Measurements from ENCODE around the gene CACNG6. TPM values are rescaled to one million over a fixed set of nuclear protein-coding genes. Genes with fewer than 3 reads are reported as not detected.

The CACNG6 gene
- total and polyA plus RNA-seq, 5 donors = not detected

GRCh38 chr19:53971673-53972072 lies 19.8 kb upstream of the CACNG6 start:
- no peak overlapping the region for H3K4me3 ChIP-seq (ENCODE audit: low read length)
- DNase-seq (peak in 1 of 3 donors; percentile 18), ATAC-seq (no peak)
- no peaks in the 10 kb centered on the region for H3K4me1 ChIP-seq (ENCODE audit: control insufficient read depth, insufficient read depth, low read length)
- H3K9me3 ChIP-seq (ENCODE audit: control insufficient read depth, low read length) = no peaks in the 10 kb centered on the region
- H3K27me3 ChIP-seq (ENCODE audit: control insufficient read depth, insufficient read depth) = no peaks in the 10 kb centered on the region
- WGBS = 56% methylated on average over 10 of the region's 10 CpGs
- no peak overlapping the region for H3K27ac ChIP-seq (ENCODE audit: low read length)
- intact Hi-C loops (cut with DNase I) = no loop called here

- H3K9me3 ChIP-seq (ENCODE audit: control insufficient read depth, low read length) = no peaks in the 10 kb centered on the region
- H3K27ac ChIP-seq (ENCODE audit: low read length) = no peak overlapping the region
- DNase-seq (peak; percentile 77 to 87 (median 78)), ATAC-seq (peak; percentile 71 to 77)
- no peaks in the 10 kb centered on the region for H3K27me3 ChIP-seq (ENCODE audit: control insufficient read depth, insufficient read depth)
- peak overlapping the region; percentile 39 for H3K4me3 ChIP-seq (ENCODE audit: low read length)
- WGBS = 5% methylated on average over 9 of the region's 9 CpGs
- intact Hi-C loops (cut with DNase I) = no loop called here
- H3K4me1 ChIP-seq (ENCODE audit: control insufficient read depth, insufficient read depth, low read length) = no peaks in the 10 kb centered on the region
These were observed 13.9 kb upstream of the CACNG6 start for GRCh38 chr19:53977429-53977990.

DNA sequence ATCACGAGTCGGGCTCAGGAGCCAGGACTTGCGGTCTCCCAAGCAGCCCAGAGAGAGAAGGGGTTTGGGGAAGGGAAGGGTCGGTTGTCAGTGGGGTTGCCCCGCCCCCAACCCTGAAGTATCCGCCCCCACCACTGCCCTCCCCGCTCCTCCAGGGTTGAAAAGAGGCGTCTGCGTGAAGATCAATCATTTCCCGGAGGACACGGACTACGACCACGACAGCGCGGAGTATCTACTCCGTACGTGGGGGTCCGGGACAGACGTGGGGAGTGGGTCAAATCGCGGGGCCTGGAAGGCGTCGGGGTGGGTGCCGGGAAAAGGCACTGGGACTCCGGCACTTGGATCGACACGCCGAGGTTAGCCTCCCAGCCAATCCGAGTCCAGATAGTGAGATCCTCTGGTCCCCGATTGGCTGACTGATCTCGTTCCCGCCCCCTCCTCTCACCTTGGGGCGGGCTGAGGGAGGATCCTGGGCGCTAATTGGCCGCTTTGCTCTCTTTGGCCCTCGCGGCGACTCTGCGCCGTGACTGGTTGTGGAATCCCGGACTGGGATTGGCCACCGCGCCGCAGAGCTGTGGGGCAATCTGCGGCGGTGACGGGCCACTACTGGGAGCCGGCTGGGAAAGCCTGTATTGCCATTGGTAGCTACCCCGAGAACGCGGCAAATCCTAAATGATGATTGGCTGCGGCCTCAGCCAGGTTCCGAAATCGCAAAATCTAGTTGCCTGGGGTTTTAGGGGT lies 13.3 kb upstream of the CACNG6 start:
- intact Hi-C loops (cut with DNase I) = no loop called here
- H3K4me3 ChIP-seq (ENCODE audit: low read length) = peak overlapping the region; percentile 39
- WGBS = 4% methylated on average over 54 of the region's 54 CpGs
- no peak overlapping the region for H3K27ac ChIP-seq (ENCODE audit: low read length)
- H3K27me3 ChIP-seq (ENCODE audit: control insufficient read depth, insufficient read depth) = no peaks in the 10 kb centered on the region
- ATAC-seq = peak; percentile 30 to 45
- H3K9me3 ChIP-seq (ENCODE audit: control insufficient read depth, low read length) = no peaks in the 10 kb centered on the region
- DNase-seq = peak; percentile 73 to 86 (median 79)
- no peaks in the 10 kb centered on the region for H3K4me1 ChIP-seq (ENCODE audit: control insufficient read depth, insufficient read depth, low read length)

DNA sequence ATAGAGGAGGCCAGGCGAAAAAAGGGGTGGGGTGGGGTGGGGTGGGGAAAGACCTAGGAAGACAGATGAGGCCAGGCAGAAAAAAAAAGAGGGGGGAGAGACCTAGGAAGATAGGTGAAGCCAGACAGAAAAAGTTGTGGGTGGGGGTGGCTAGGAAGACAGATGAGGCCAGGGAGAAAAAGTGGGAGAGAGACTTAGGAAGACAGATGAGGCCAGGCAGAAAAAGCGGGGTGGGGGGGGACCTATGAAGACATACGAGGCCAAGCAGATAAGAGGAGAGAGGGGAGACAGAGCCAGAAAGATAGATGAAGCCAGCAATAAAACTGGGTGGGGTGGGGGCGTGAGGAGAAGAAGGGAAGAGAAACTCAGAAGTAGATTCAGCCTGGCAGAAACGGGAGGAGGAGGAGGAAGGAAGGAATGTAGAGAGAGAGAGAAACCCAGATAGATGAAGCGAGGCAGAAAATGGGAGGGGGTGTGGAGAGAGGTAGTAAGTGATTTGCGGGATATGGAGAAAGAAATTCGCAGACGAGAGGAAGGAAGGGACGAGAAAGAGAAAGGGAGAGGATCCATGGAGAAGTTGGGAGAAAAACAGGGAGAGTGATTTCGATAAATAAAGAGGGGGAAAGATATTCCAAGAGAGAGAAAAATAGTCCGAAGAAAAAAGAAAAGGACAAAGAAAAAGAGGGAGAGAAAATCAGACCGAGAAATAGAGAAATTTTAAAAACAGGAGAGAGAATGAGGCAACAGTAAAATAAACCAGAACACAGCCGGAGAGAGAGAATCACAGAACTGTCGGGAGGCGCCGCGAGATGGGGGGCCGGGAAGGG lies 12.2 kb upstream of the CACNG6 start:
- no peak for ATAC-seq
- 4% methylated on average over 19 of the region's 19 CpGs for WGBS
- Histone ChIP-seq H3K4me1 (ENCODE audit: control insufficient read depth, insufficient read depth, low read length) (no peaks in the 10 kb centered on the region), H3K9me3 (ENCODE audit: control insufficient read depth, low read length) (no peaks in the 10 kb centered on the region), H3K4me3 (ENCODE audit: low read length) (no peak overlapping the region), H3K27me3 (ENCODE audit: control insufficient read depth, insufficient read depth) (no peaks in the 10 kb centered on the region), H3K27ac (ENCODE audit: low read length) (no peak overlapping the region)
- intact Hi-C loops (cut with DNase I) = no loop called here
- no peak for DNase-seq

- no peaks in the 10 kb centered on the region for H3K4me1 ChIP-seq (ENCODE audit: control insufficient read depth, insufficient read depth, low read length)
- no peak overlapping the region for H3K4me3 ChIP-seq (ENCODE audit: low read length)
- H3K27me3 ChIP-seq (ENCODE audit: control insufficient read depth, insufficient read depth) = no peaks in the 10 kb centered on the region
- ATAC-seq = peak; percentile 24 to 74
- intact Hi-C loops (cut with DNase I) = no loop called here
- no peaks in the 10 kb centered on the region for H3K9me3 ChIP-seq (ENCODE audit: control insufficient read depth, low read length)
- peak in 1 of 3 donors; percentile 55 for DNase-seq
- WGBS = 24% methylated on average over 20 of the region's 20 CpGs
- no peak overlapping the region for H3K27ac ChIP-seq (ENCODE audit: low read length)
These were observed 10.7 kb upstream of the CACNG6 start for GRCh38 chr19:53980539-53981375.

GRCh38 chr19:53981376-53981951 lies 10.0 kb upstream of the CACNG6 start:
- 70% methylated on average over 13 of the region's 13 CpGs for WGBS
- H3K4me3 ChIP-seq (ENCODE audit: low read length) = no peak overlapping the region

DNA sequence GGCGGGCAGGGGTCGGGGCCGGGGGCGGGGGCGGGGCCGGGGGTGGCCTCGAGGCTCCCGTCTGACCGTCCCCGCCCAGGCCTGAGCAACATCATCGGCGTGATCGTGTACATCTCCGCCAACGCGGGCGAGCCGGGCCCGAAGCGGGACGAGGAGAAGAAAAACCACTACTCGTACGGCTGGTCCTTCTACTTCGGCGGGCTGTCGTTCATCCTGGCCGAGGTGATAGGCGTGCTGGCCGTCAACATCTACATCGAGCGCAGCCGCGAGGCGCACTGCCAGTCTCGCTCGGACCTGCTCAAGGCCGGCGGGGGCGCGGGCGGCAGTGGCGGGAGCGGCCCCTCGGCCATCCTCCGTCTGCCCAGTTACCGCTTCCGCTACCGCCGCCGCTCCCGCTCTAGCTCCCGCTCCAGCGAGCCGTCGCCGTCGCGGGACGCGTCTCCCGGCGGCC lies 9.4 kb upstream of the CACNG6 start:
- DNase-seq (peak in 1 of 3 donors; percentile 70), ATAC-seq (no peak)
- Histone ChIP-seq H3K27ac (ENCODE audit: low read length) (no peak overlapping the region), H3K9me3 (ENCODE audit: control insufficient read depth, low read length) (no peaks in the 10 kb centered on the region), H3K27me3 (ENCODE audit: control insufficient read depth, insufficient read depth) (no peaks in the 10 kb centered on the region), H3K4me3 (ENCODE audit: low read length) (peak overlapping the region; percentile 60), H3K4me1 (ENCODE audit: control insufficient read depth, insufficient read depth, low read length) (no peaks in the 10 kb centered on the region)
- WGBS = 6% methylated on average over 62 of the region's 62 CpGs
- intact Hi-C loops (cut with DNase I) = no loop called here

More at GRCh38 chr19:53981376-53981951, 10.0 kb upstream of the CACNG6 start:
- ATAC-seq (peak; percentile 2 to 29), DNase-seq (no peak)
- no peaks in the 10 kb centered on the region for H3K9me3 ChIP-seq (ENCODE audit: control insufficient read depth, low read length)
- no peaks in the 10 kb centered on the region for H3K27me3 ChIP-seq (ENCODE audit: control insufficient read depth, insufficient read depth)
- no peak overlapping the region for H3K27ac ChIP-seq (ENCODE audit: low read length)
- H3K4me1 ChIP-seq (ENCODE audit: control insufficient read depth, insufficient read depth, low read length) = no peaks in the 10 kb centered on the region
- intact Hi-C loops (cut with DNase I) = no loop called here

DNA sequence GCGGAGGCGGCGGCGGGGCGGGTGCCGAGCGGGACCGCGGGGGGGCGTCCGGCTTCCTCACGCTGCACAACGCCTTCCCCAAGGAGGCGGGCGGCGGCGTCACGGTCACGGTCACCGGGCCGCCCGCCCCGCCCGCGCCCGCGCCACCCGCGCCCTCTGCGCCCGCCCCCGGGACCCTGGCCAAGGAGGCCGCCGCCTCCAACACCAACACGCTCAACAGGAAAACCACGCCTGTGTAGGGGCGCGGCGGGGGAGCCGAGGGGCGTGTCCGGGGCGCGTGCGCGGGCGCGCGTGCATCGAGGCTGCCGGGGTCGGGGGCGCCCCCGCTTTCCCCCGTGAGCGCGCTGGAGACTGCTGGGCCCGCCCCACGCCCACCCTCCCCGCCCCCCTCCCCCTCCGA lies 8.8 kb upstream of the CACNG6 start:
- Histone ChIP-seq H3K4me3 (ENCODE audit: low read length) (peak overlapping the region; percentile 60), H3K4me1 (ENCODE audit: control insufficient read depth, insufficient read depth, low read length) (no peaks in the 10 kb centered on the region), H3K27ac (ENCODE audit: low read length) (no peak overlapping the region), H3K27me3 (ENCODE audit: control insufficient read depth, insufficient read depth) (no peaks in the 10 kb centered on the region), H3K9me3 (ENCODE audit: control insufficient read depth, low read length) (no peaks in the 10 kb centered on the region)
- intact Hi-C loops (cut with DNase I) = no loop called here
- ATAC-seq (peak; percentile 45 to 50), DNase-seq (peak; percentile 78 to 91 (median 85))
- WGBS = 1% methylated on average over 61 of the region's 61 CpGs

GRCh38 chr19:53983457-53984289 lies 7.8 kb upstream of the CACNG6 start:
- H3K9me3 ChIP-seq (ENCODE audit: control insufficient read depth, low read length) = no peaks in the 10 kb centered on the region
- no peak for ATAC-seq

More at GRCh38 chr19:53983457-53984289, 7.8 kb upstream of the CACNG6 start:
- intact Hi-C loops (cut with DNase I) = no loop called here
- no peaks in the 10 kb centered on the region for H3K4me1 ChIP-seq (ENCODE audit: control insufficient read depth, insufficient read depth, low read length)
- no peak overlapping the region for H3K4me3 ChIP-seq (ENCODE audit: low read length)
- no peaks in the 10 kb centered on the region for H3K27me3 ChIP-seq (ENCODE audit: control insufficient read depth, insufficient read depth)
- no peak overlapping the region for H3K27ac ChIP-seq (ENCODE audit: low read length)
- no peak for DNase-seq
- WGBS = 80% methylated on average over 24 of the region's 24 CpGs

Data from right cardiac atrium (tissue), 5 donors.